ENCODE measurements around the gene VPREB1. TPM values are rescaled to one million over a fixed set of nuclear protein-coding genes. Genes with fewer than 3 reads are reported as not detected.

VPREB1 gene
- total RNA-seq, 1 donor from 2014 or later: not detected

DNA sequence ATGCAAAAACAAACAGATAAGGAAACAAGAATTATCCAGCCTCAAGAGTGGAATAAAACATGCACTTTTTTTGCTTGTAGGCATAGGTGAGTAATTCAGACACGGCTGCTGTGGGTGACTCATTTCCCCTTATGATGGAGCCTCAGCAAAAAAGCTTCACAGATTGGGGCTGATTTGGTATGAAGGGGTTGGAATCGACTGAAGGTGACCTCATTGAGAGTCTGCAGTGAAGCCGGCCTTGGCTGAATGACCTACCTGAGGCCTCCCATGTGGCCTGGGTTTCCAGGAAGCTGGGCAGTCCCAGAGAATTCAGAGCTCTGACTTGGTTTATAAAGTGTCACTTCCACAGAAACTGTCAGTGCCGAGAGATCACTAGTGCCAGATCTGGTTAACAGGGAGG, 34.2 kb upstream of the VPREB1 start:
- H3K4me1 Mint-ChIP-seq: peaks cover 5% of the 10 kb centered on the region
- no peak for DNase-seq (ENCODE audit: low read depth, low spot score)
- H3K4me3 Mint-ChIP-seq: no peak overlapping the region
- no peaks in the 10 kb centered on the region for H3K9me3 Mint-ChIP-seq
- no peak for TF ChIP-seq CTCF (conservative IDR thresholded peaks at IDR 0.05)
- no peak overlapping the region for H3K27ac Mint-ChIP-seq (ENCODE audit: unreplicated experiment)
- peaks cover 89% of the 10 kb centered on the region for H3K27me3 Mint-ChIP-seq (ENCODE audit: low read depth)
- no peaks in the 10 kb centered on the region for H3K36me3 Mint-ChIP-seq (ENCODE audit: low read depth)

- Mint-ChIP-seq H3K27me3 (ENCODE audit: low read depth) (peaks cover 88% of the 10 kb centered on the region), H3K27ac (ENCODE audit: unreplicated experiment) (no peak overlapping the region), H3K9me3 (no peaks in the 10 kb centered on the region), H3K4me1 (peaks cover 12% of the 10 kb centered on the region), H3K36me3 (ENCODE audit: low read depth) (no peaks in the 10 kb centered on the region), H3K4me3 (no peak overlapping the region)
- TF ChIP-seq CTCF (conservative IDR thresholded peaks at IDR 0.05): no peak
- no peak for DNase-seq (ENCODE audit: low read depth, low spot score)
These were observed 33.4 kb upstream of the VPREB1 start for GRCh38 chr22:22210889-22211833.

DNA sequence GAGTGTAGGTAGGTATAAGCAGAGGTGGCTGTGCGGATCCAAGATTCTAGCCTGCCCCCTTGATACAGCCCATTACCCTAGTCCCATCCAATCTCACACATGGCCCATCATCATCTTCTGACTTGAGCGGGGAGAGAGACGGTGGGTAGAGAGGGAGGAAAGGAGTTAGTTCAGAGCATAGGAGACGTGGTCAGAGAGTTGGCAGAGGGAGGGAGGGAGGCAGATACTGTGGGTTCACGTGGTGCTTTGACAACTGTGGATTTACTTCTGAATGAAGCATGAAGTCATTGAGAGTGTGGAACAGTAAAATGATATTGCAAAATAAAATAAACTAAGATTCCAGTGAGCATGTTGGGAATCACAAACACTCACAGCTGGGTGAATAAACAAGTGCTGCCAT, 31.4 kb upstream of the VPREB1 start:
- Mint-ChIP-seq H3K27ac (ENCODE audit: unreplicated experiment) (no peak overlapping the region), H3K27me3 (ENCODE audit: low read depth) (peaks cover 84% of the 10 kb centered on the region), H3K36me3 (ENCODE audit: low read depth) (no peaks in the 10 kb centered on the region), H3K4me3 (no peak overlapping the region), H3K4me1 (peaks cover 12% of the 10 kb centered on the region), H3K9me3 (no peaks in the 10 kb centered on the region)
- DNase-seq (ENCODE audit: low read depth, low spot score): no peak
- no peak for TF ChIP-seq CTCF (conservative IDR thresholded peaks at IDR 0.05)

DNA sequence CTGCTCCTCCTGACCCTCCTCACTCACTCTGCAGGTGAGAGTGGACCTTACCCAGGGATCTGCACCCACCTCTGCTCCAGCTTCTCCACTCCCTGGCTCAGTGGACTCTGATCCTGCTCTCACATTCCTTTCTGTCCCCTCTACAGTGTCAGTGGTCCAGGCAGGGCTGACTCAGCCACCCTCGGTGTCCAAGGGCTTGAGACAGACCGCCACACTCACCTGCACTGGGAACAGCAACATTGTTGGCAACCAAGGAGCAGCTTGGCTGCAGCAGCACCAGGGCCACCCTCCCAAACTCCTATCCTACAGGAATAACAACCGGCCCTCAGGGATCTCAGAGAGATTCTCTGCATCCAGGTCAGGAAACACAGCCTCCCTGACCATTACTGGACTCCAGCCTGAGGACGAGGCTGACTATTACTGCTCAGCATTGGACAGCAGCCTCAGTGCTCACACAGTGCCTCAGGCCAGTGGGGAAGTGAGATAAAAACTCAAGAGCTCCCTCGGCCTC, 29.7 kb upstream of the VPREB1 start:
- H3K4me3 Mint-ChIP-seq: no peak overlapping the region
- TF ChIP-seq CTCF (conservative IDR thresholded peaks at IDR 0.05): no peak
- peaks cover 12% of the 10 kb centered on the region for H3K4me1 Mint-ChIP-seq
- no peaks in the 10 kb centered on the region for H3K36me3 Mint-ChIP-seq (ENCODE audit: low read depth)
- H3K9me3 Mint-ChIP-seq: no peaks in the 10 kb centered on the region
- no peak overlapping the region for H3K27ac Mint-ChIP-seq (ENCODE audit: unreplicated experiment)
- no peak for DNase-seq (ENCODE audit: low read depth, low spot score)
- peaks cover 81% of the 10 kb centered on the region for H3K27me3 Mint-ChIP-seq (ENCODE audit: low read depth)

GRCh38 chr22:22215659-22216449, 28.7 kb upstream of the VPREB1 start:
- no peaks in the 10 kb centered on the region for H3K36me3 Mint-ChIP-seq (ENCODE audit: low read depth)
- TF ChIP-seq CTCF (conservative IDR thresholded peaks at IDR 0.05): no peak
- H3K4me3 Mint-ChIP-seq: no peak overlapping the region
- H3K27ac Mint-ChIP-seq (ENCODE audit: unreplicated experiment): no peak overlapping the region
- H3K4me1 Mint-ChIP-seq: peaks cover 12% of the 10 kb centered on the region
- no peaks in the 10 kb centered on the region for H3K9me3 Mint-ChIP-seq
- H3K27me3 Mint-ChIP-seq (ENCODE audit: low read depth): peaks cover 73% of the 10 kb centered on the region
- no peak for DNase-seq (ENCODE audit: low read depth, low spot score)

Data from neural crest cell (in vitro differentiated cells).